D721Med (cell line): Measurements from ENCODE around the gene MARK2.

ENCODE experiments used
- DNase-seq: peaks from one replicate; pipeline ENCODE4 v3.0.0; 2011; ENCODE audit warnings: low spot score; ENCODE audit not compliant: insufficient read length
- FAIRE-seq: peaks from 2 replicates; lab custom pipeline; 2011; peaks lifted over from hg19 to GRCh38; lab: Jason Lieb, UNC
- TF ChIP-seq, protein P1 (sequence below): IDR thresholded peaks from 2 replicates; pipeline ENCODE4 v1.5.1; 2012; ENCODE audit warnings: mild to moderate bottlenecking, control low read depth; ENCODE audit not compliant: insufficient read depth; ENCODE audit errors: missing control alignments

The MARK2 gene

DNA sequence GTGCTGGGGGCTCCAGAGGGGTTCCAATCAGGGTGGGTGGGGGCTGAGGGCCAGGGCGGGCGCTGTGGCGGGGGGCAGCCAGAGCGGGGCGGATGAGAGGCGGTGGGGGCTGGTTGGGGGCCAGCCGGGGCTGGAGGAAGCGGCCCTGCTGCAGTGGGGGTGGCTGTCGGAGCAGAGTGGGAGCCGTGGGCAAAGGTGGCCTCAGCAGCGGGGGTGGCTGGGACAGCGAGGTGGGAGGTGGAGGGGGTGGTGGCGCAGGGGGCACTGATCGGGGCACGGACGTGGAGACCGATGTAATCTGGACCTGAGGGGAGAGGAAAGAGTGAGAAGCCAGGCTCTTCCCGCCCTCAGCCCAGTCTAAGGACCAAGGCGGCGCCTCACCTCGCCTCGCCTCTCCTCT is 73.0 kb downstream of the MARK2 start:
- no peak for DNase-seq
- FAIRE-seq, result no peak

DNA sequence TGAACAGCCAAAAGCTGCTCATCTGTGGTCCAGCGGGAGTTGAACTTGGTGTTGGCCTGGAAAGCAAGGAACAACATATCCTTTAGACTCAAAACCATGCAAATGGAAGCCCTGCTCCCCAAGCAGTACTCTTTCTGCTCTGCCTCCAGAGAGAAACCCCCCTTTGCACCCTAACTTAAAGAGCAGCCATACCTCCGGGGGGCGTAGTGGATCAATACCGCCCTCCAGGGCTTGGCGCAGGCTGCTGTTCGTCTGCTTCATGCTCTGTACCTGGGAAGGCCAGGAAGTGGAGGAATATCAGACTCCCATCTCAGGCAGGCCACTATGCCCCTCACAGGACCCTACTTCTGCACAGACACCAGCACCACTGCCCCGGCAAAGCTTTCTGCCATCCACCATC is 73.8 kb downstream of the MARK2 start:
- TF ChIP-seq, protein P1, sequence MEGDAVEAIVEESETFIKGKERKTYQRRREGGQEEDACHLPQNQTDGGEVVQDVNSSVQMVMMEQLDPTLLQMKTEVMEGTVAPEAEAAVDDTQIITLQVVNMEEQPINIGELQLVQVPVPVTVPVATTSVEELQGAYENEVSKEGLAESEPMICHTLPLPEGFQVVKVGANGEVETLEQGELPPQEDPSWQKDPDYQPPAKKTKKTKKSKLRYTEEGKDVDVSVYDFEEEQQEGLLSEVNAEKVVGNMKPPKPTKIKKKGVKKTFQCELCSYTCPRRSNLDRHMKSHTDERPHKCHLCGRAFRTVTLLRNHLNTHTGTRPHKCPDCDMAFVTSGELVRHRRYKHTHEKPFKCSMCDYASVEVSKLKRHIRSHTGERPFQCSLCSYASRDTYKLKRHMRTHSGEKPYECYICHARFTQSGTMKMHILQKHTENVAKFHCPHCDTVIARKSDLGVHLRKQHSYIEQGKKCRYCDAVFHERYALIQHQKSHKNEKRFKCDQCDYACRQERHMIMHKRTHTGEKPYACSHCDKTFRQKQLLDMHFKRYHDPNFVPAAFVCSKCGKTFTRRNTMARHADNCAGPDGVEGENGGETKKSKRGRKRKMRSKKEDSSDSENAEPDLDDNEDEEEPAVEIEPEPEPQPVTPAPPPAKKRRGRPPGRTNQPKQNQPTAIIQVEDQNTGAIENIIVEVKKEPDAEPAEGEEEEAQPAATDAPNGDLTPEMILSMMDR, result no peak
- no peak for DNase-seq
- no peak for FAIRE-seq

More for the DNA sequence above, 73.0 kb downstream of the MARK2 start:
- TF ChIP-seq, protein P1, result no peak

DNA sequence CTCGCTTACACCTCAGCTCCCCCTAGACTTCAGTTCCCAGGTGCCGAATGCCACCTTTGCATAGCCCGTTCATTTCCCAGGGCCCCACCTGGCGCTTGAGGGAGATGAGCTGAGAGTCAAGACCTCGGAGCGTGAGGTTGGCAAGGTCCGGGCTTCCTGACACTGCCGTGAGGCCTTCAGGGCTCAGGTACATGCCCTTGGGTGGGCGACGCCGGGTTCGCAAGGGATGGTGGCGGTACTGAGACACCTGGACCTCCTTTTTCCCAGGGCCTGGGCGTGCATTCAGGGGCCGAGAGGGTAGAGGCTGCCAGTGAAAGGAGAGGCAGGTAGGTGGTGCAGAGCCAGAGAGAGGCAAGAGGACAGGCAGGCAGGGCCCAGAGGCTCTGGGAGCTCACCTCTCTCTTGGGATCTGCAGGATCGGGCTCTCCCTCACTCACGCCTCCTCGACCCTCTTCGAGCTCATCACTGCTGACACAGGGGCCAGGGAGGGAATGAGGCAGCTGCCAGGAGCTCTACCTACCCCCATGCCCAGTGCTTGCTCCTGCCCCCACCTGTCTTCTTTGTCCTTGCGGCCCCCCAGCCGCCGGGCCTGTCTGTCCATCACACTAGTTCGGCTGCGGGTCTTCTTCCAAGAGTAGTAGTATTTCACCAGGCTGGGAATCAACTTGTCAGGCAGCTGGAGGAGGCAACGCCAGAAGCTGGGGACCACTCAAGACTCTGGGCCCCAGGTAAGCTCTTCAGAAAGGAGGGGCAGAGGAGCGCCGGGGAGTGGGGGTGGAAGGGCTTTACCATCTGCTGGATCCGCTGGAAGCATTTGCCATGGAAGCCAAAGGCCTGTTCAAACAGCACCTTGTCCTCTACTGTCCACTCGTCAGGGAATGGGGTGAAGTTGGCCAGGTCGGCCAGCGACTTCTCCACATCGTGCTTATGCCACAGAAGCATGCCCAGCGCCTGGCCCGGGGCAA is 75.2 kb downstream of the MARK2 start:
- DNase-seq (no peak), FAIRE-seq (no peak)
- TF ChIP-seq, protein P1, result no peak

DNA sequence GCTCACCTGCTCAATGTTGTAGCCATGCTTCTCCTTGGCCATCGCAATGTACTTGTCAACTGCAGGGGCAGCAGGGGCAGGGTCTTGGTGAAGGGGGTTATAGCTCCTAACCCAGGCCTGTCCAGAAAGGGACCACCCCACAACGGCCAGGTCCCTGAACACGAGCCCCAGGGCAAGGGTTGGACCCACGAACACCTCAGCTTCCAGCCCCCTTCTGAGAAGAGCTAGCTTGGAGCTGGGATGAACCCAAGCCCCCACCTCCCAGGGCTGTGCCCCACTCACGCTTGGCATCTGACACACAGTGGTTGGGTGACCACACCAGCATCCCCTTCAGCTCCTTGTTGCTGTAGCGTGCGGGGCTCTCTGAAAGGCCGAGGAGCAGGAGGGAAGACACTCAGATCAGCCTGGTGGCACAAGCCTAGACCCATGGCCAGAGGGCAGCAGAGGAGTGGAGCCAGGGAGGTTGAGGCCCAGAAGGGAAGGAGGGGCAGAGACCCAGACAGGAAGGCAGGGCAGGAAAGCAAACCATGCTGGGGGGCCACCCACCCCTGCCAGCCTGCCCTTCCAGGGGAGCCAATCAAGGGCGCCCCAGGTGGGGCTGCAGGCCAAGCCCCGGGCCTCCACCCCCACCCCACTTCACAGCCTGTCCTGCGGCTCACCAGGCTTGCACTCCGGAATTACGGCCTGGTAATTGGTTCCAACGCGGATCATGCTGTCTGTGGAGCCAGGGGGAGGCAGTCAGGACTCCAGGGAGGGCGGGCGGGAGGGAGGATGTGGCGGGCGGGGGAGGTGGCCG is 76.2 kb downstream of the MARK2 start:
- TF ChIP-seq, protein P1, result no peak
- DNase-seq (no peak), FAIRE-seq (no peak)

DNA sequence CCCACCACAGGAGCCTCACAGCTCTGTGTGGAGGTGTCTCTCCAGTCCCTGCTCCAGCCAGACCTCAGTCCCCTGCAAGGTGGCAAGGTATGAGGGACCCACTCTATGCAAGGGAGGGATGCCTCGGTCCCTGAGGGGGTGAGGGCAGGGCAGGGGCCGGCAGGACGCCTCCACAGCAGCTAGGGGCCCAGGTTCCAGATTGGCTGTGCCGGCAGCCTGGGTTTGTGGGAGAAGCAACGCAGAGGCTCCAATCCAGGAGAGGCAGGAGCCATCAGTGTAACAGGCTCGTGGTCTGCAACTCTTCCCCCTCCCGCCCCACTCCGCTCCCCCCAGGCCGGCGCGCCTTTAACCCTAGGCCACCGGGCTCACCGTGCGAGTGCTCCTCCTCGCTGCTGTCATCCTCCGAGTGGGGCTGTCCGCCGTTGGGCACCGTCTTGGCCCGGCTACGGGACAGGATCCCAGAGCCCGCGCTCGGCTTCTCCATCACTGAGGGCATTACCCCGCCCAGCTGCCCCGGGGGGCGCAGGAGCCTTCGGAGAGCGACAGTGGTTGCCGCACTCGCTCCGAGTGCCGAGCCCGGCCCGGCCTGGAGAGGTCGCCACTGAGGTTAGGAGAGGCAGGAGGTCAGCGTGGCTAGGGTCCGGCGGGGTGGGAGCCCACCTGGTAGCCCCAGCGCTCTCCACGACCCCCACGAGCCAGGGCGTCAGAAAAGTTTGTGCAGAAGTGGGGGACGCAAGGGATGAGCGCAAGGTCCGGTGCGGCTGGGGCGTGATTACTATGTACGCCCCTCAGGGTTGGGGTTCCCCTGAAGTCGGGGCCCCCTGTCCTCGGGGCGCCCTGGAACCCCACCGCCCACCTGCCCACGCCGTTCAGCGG is 77.3 kb downstream of the MARK2 start:
- FAIRE-seq (no peak), DNase-seq (no peak)
- TF ChIP-seq, protein P1, result peak; percentile 57

DNA sequence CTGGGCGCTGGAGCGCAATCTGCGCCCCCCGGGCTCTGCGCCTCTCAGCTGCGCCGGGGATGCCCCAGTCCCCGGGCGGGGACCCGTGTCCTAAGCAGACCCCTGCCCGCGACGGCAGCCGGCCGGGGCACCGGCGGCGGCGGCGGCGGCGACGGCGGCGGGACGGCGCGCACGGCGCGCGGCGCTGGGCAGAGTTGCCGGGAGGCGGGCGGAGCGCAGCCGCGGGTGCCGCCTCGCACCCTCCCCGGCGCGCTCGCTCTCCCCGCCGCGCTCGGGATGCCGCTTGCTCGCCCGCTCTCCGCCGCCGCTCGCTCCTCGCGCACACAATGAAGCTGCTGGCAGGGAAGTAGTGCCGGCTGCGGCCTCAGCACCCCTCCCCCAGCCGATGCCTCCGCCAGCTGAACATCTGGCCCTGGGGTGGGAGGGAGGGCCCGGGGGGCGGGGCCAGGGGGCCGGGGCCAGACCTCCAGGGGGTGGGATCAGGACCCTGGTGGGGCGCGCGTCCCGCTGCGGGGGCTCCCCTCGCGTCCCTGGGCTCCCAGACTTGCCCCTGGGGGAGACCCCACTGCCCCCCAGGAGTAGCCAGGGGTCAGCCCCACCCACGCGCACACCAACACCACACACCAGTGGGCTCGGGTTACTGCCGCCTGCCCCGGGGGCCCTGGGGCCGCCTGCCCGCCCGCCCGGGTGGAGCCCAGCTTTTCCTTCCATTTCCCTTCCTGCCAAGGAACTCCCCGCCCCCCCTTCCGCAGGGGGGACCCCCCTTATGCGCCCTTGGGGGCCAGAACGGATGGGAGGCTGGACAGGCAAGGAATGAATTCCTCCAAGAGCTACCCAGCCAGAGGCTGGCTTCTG is 78.2 kb downstream of the MARK2 start, which contains the start of gene RCOR2:
Gene RCOR2 (minus strand): TSS at position 328 of the 855 bp plus-strand sequence. CDS start 708 bp downstream, outside the sequence.
- DNase-seq, result peak; percentile 89
- TF ChIP-seq, protein P1, result no peak
- FAIRE-seq, result no peak
